ACHN (cell line): Measurements from ENCODE around the gene FAM32A.
"Not testable (repeated sequence)": the region's sequence is repeated elsewhere in the genome, so short reads cannot be mapped to it uniquely, and the experiment has no call there.

Source experiments
- DNase-seq: peaks from one replicate; pipeline ENCODE4 v3.0.0-alpha.2; 2015
- in situ Hi-C: cut with HindIII; loops from 2 replicates; pipeline ENCODE4 v1.10.0; 2017; ENCODE audit warnings: low sequenced_read_pairs, low pct_ligation_motif_present, low pct_unique_long_range_greater_than_20kb

Gene FAM32A

DNA sequence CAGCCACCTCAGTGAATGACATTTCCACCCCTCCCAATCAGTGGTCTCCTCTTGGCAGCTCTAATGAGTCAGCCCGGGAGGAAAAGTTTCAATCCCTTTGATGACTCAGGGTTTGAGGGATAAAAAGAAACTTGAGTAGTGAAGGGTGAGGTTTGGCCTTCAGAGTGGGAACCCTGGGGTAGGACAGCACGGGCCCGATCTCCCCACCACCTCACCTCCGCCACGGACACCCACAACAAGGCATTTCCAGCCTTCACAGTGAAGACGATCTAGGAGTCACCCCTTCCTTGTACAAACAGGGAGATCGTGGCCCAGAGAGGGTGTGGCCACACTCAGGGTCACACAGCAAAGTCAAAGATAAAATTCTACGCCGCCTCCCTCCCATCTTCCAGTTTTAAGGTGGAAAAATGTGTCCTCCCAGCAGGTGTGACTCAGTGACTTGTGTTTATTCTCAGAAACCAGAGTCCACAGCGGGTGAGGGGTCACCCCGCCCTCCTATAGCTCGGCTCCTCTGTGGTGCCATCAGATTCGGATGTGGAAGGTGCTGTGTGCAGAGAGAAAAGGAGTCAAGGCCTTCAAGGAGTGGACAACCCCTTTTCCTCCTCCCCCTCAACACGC, 24.2 kb upstream of the FAM32A start:
- in situ Hi-C loops, result no loop called here
- DNase-seq, result peak; percentile 65

DNA sequence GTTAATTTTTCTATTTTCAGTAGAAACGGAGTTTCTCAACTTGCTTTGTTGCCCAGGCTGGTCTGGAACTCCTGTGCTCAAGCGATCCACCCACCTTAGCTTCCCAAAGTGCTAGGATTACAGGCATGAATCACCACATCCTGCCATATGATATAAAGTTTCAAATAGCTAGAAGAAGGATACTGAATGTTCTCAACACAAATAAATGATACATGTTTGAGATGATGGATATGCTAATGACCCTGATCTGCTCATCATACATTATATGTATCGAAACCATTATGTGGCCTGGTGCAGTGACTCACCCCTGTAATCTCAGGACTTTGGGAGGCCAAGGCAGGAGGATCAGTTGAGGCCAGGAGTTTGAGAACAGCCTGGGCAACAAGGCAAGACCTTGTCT, 23.4 kb upstream of the FAM32A start:
- in situ Hi-C loops, result no loop called here
- DNase-seq, result peak; percentile 9

DNA sequence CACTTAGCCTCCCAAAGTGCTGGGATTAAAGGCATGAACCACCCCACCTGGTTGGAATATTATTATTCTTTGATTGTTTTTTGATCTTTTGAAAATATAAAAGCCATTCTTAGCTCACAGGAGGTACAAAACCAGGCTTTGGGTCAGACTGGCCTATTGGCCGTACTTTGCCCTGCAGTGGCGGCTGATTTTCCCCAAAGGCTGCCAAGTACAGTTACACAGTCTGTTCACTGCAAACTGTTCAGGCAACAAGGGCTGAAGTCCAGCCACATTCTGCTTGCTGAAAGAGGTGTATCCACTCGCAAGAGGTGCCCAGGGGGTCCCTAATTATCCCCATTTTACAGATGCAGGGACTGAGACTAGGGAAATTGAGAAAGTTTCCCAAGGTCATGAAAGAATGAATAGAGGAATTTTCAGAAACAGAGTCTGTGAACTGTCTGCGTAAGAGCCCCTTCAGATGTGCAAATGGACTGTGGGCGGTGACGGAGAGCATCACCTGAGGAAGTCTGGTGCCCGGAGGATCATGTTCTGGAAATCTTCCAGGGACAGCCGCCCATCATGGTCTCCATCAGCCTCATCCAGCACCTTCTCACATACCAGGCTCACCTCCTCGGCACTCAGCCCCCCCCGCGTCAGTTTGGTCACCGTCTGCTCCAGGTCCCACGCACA, 20.9 kb upstream of the FAM32A start:
- in situ Hi-C loops, result no loop called here
- no peak for DNase-seq

DNA sequence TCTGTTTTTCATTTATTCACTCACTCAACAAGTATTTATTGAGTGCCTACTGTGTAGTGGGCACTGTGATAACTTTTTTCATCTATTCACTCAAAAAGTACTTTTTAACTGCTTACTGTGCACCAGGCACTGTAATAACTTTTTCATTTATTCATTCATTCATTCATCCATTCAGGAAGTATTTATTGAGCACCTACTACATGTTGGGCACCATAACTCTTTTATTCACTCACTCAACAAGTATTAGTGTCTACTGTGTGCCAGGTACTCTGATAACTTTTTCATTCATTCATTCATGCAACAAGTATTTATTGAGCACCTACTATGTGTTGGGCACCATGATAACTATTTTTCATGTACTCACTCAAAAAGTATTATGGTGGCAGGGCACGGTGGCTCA, 18.8 kb upstream of the FAM32A start:
- no peak for DNase-seq
- in situ Hi-C loops, result no loop called here

DNA sequence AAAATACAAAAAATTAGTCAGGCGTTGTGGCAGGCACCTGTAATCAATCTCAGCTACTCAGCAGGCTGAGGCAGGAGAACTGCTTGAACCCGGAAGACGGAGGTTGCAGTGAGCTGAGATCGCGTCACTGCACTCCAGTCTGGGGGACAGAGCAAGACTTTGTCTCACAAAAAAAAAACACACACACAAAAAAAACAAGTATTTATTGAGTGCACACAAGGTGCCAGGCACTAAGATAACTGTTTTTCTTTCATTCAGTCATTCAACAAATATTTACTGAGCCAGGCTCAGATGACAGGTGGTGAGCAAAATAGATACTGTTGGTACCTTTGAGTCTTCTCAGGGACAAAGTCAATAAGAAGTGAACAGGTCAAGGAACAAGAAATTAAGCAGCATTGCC, 18.2 kb upstream of the FAM32A start:
- DNase-seq, result no peak
- in situ Hi-C loops, result no loop called here

DNA sequence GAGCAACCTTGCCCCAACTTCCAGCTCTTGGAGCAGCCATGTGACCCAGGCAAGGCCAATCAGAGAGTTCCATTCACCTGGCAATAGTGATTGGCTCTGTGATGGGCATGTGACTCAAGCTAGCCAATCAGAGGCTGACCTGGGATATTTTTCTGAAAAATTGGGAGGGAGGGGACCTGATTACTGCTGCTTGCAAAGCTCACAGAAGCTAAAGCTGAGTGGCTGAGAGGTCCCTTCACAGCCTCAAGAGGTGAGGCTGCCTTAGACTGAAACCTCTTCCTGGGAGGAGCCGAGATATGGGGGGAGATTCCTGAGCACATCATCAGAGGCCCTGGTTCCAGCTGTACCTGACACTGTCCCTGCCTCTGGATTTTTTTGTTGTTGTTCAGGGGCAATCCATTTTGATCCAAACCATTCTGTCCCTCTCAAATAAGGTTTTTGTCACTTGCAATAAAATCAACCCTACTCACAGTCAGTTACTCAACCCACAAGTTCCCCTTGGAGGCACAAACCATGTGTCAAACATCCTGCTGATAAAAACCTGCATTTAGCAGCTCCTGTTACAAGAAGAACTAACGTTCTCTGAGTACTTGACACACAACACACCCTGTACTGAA, 16.6 kb upstream of the FAM32A start:
- in situ Hi-C loops, result no loop called here
- DNase-seq, result no peak

DNA sequence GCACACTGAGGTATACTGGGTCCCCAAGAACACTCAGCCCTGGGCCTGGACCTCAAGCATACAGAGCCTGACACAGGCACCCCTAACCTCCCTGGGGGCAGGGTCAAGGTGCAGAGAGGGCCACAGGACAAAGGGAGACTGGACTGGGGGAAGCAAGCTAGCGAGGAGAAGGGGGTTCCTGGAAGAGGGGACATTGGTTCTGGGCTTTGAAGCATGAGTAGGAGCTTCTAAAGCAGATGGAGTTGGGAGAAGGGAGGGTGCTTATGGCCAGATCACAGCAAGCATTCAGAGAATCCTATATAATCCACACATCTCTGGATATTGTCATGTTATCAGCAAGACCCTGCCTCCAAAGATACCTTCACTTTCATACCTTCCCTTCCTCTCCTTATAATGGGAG, 15.1 kb upstream of the FAM32A start:
- DNase-seq, result no peak
- in situ Hi-C loops, result no loop called here

DNA sequence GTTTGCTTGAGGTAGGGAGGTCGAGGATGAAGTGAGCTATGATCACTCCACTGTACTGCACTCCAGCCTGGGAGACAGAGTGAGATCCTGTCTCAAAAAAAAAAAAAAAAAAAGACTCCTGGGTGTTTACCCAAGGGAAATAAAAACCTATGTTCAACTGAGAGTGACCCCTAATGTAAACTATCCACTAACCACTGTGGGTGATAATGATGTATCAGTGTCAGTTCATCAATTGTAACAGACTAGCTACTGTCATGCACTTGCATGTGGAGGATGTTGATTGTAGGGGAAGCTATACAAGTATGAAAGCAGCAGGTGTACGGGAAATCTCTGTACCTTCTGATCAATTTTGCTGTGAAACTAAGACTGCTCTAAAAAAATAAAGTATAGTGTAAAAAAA, 9.3 kb upstream of the FAM32A start:
- DNase-seq, result no peak
- in situ Hi-C loops, result no loop called here

DNA sequence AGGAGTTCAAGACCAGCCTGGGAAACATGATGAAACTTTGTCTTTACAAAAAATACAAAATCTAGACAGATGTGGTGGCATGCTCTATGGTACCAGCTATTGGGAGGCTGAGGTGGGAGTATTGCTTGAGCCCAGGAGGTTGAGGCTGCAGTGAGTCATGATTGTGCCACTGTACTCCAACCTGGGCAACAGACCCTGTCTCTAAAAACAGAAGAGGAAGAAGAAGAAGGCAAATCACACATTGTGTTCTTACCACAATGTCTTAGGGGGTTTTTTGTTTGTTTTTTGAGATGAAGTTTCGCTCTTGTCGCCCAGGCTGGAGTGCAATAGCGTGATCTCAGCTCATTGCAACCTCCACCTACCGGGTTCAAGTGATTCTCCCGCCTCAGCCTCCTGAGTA, 6.3 kb upstream of the FAM32A start:
- DNase-seq, in situ Hi-C loops: not testable (repeated sequence)

DNA sequence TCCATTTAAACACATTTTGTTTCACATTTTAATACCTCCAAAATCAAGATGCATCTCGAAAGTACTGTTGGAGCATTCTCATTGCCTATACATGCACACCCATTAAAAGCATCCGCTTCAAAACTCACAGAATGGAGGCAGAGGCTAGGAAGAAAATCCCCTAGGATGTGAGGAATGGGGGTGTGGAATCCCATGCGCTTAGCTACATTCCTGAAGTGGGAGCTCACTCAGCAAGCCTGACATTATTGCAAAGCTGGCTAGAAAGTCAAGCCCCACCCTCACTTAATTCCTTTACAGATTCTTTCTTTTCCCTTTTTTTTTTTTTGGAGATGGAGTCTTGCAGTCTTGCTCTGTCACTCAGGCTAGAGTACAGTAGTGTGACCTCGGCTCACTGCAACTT, 4.6 kb upstream of the FAM32A start:
- peak; percentile 31 for DNase-seq
- in situ Hi-C loops, result no loop called here

DNA sequence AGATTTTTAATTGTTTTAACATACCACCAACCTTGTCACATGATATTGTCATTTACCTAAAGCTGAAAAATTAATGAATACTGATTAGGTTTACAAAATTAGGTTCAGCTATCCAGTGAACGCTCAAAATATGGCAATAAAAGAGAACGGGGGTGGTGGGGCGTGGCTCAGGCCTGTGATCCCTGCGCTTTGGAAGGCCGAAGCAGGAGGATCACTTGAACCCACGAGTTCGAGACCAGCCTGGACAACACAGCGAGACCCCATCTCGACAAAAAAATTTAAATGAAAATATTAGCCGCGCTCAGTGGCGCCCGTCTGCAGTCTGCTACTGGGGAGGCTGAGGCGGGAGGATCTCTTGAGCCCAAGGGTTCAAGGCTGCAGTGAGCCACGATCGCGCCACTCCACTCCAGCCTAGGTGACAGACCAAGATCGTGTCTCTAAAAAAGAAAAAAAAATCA, 516 bp upstream of the FAM32A start:
- no peak for DNase-seq
- in situ Hi-C loops, result no loop called here

DNA sequence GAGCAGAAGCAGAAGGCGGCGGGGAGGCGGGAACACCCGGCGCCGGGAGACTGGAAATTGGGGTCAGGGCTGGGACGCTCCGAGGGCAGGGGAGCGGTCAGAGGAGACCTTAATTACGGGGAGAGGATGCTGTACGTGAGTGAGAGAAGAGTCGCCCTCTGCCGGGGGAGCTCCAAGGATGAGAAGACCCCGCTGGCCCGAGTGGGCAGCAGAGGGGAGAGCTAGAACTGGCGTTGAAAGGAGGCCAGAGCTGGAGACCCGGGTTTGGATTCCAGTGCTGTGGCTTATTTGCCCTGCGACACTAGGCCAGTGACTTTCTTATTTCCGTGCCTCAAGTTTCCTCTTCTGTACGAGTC, 536 bp downstream of the FAM32A start:
- in situ Hi-C loops, result no loop called here
- DNase-seq, result peak; percentile 50

DNA sequence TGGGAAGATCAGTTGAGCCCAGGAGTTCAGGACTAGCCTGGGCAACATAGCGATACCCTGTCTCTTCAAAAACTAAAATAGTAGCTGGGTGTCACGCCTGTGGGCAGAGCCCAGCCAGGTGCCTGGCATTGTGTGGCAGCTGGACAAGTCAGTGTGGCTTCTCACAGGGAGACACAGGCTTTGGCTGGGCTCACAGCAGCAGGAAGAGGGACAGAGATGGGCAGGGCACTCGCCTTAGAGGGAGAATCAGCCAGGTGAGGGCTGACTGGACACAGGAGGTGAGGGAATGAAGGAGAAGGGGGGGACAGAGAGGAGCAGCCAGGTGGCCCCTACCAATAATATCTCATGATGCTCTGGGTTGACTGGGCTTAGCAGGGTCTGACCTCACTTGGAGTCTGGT, 3.3 kb downstream of the FAM32A start:
- in situ Hi-C loops, result no loop called here
- no peak for DNase-seq

DNA sequence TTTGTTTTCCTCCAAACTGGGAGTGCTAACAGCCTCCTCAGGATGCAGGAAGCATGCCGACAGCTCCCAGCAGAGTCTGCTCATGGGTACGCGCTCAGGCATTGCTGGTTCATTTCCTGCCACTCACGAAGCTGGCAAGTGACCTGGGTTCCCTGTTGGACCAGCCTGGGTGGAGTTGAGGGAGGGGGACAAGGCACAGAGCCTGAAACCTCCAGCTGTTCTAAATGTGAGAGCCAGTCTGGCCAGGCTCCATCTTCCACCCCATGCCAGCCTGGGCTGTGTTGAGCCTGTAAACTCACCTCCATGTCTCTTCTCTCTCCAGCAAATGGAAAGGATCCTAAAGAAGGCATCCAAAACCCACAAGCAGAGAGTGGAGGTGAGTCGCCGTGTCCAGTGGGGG, 5.0 kb downstream of the FAM32A start:
- no peak for DNase-seq
- in situ Hi-C loops, result no loop called here

DNA sequence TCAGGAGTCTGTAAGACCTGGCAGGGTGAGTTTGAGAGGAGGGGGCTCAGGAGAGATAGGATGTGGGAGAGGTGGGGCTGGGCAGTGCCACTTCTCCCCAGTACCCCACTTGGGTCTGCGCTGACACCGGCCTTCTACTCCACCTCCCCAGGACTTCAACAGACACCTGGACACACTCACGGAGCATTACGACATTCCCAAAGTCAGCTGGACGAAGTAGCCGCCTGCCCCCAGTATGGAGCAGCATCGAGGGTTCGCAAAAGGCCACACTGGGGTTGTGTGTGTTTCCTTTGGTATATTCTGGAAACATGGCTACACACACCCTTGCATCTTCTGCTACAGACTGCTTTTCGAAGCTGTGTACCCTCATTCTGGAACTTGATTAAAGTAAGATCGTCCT, 5.5 kb downstream of the FAM32A start:
- in situ Hi-C loops, result no loop called here
- no peak for DNase-seq

DNA sequence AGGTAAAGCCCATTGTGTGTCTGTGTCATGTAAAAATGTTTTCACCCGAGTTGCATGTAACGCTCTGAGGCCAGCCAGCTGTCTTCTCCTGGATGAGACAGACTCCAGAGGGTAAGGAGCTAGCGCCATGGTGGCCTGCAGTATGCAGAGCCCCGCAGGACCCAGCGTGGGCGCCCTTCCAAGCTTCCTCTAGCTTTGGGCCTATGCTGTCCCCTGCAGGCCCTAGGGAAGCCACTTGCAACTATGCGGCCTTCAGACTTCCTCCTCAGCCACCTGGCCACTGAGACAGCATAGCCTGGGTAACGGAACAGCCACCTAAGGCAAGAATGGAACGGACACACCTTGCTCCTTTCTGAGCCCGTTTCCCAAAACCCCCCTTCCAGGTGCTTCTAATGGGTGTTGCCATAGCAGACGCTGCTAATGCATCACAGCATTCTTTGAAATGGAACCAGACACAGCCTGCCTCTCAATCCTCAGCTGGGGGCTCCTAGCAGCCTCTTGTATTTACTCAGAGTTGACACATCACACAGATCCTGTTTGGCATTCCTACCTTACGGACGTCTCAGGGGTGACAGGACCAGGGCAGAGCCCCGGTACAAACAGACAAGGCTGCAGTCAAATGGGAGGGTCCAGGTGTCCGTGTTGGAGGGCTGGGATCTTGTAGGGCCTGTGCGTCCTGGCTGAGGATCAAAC, 6.2 kb downstream of the FAM32A start:
- no peak for DNase-seq
- in situ Hi-C loops, result no loop called here

DNA sequence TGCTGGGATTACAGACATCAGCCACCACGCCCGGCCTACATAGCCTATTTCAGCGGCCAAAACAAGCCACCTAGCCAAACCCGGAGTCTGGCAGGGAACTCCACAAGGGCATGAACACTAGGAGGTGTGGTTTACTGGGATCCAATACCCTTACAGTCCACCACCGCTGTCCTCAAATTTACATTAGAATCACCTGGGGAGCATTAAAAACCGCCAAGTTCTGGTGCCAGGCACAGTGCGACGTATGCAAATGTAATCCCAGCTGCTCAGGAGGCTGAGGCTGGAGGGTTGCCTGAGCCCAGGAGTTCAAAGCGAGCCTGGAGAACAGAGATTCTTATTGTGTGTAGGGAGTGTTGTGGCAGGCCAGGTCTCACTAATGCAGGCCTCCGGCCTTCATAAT, 8.3 kb downstream of the FAM32A start:
- no peak for DNase-seq
- in situ Hi-C loops, result no loop called here

DNA sequence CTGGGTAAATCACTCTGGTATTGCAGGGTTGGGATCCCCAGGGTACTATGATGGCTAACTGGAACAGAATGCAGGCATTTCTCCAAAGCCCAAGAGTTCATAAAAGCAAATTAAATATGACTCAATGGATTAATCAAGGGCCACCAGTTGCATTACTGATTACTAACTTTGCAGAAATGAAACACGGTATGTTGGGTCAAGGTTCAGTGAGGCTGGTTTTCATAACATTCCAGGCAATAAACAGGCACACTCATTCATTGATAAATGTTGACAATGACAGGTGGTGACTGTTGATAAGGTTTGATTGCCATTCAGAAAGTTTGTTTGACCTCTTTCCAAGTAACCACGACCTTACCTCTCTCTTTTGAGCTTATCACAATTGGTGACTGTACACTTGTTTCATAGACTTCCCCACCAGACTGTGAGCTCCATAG, 12.0 kb downstream of the FAM32A start:
- DNase-seq, result peak; percentile 11
- in situ Hi-C loops, result no loop called here

DNA sequence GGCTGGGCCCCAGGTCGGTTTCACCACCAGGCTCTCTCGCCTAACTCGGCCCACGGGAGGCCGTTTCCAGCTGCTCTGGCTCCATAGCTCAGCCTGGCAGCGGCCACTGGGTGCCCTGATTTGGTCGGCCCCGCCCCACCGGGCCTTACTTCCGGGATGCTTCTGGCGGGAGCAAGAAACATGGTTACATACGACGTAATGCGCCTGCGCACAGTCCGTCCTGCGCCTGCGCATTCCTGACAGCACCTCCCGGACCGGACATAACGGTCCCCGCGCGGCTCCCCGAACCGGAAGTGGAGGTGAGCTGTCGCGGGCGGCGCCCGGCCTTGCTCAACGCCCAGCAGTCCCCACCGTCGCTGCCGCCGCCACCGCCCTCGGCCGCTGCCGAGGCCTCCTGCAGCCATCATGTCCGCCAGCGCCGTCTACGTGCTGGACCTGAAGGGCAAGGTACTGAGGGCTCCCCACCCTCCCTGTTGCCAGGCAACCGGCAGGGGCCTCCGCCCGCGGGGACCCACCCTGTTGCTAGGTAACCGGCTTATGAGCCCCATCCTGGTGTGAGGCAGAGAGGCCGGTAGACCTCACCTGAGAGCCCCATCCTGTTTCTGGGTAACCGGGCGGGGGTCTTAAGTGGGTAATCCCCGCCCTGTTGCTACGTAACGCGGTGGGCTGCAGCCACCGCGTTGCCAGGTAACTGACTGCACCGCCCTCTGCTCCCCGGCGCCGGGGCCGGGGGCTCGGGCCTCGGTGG, 12.6 kb downstream of the FAM32A start, which contains the start of gene AP1M1:
TSS of gene AP1M1 (plus strand) at position 290 of the 748 bp plus-strand sequence. CDS start at position 406, 116 bp downstream.
- in situ Hi-C loops, result no loop called here
- DNase-seq, result peak; percentile 96
